ENCODE measurements around the gene MOB2. TPM values are rescaled to one million over a fixed set of nuclear protein-coding genes. Genes with fewer than 3 reads are reported as not detected.

The MOB2 gene, protein sequence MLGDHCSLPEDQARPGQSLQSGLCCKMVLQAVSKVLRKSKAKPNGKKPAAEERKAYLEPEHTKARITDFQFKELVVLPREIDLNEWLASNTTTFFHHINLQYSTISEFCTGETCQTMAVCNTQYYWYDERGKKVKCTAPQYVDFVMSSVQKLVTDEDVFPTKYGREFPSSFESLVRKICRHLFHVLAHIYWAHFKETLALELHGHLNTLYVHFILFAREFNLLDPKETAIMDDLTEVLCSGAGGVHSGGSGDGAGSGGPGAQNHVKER
- 10 to 100 TPM; 44.5 to 58.7 (median 52.4) TPM for total RNA-seq
- polyA plus RNA-seq: 10 to 100 TPM; 52.6 to 75.1 (median 74.2) TPM
- long read RNA-seq, donor 1, partial matches to known transcripts: 19 of 29 reads
- long read RNA-seq, donor 1, other reads (novel, unspliced or antisense): 6 of 29 reads
- long read RNA-seq, donor 2, partial matches to known transcripts: 96 of 111 reads
- long read RNA-seq, donor 2, other reads (novel, unspliced or antisense): 11 of 111 reads

GRCh38 chr11:1486054-1486825 is at the start of gene MOB2:
Gene MOB2 (minus strand): TSS chr11:1486779. CDS start chr11:1486556, 223 bp downstream.
- Histone ChIP-seq H3K27ac (peak within 1 kb of the TSS; percentile 42), H3K9me3 (no peaks in the 10 kb centered on the region), H3K4me3 (peak within 1 kb of the TSS; percentile 39), H3K4me1 (peaks cover 72% of the 10 kb centered on the region), H3K36me3 (ENCODE audit: insufficient read depth in 1 of 2, low read depth in 1 of 2) (no peaks in the 10 kb centered on the region), H3K27me3 (ENCODE audit: insufficient read depth in 3 of 3, low read length in 2 of 3) (no peaks in the 10 kb centered on the region)
- no peak for TF ChIP-seq CTCF (IDR thresholded peaks at IDR 0.05)
- ATAC-seq: peak; percentile 40 to 48 (median 43)
- DNase-seq: peak; percentile 48 to 59
- 25 to 37% (median 27%) methylated on average over 25 to 31 of the region's 31 CpGs for WGBS, 3 donors
- intact Hi-C loops (cut with DNase I): no loop called here

GRCh38 chr11:1534682-1535081 is 48.1 kb upstream of the MOB2 start:
- Histone ChIP-seq H3K4me1 (peaks cover 67% of the 10 kb centered on the region), H3K9me3 (no peaks in the 10 kb centered on the region), H3K27ac (peak overlapping the region; percentile 63), H3K27me3 (ENCODE audit: insufficient read depth in 3 of 3, low read length in 2 of 3) (no peaks in the 10 kb centered on the region), H3K4me3 (no peak overlapping the region), H3K36me3 (ENCODE audit: insufficient read depth in 1 of 2, low read depth in 1 of 2) (peaks cover 0 to 8% of the 10 kb centered on the region in 2 donors)
- WGBS, 3 donors: 64 to 69% (median 65%) methylated on average over 14 of the region's 14 CpGs
- intact Hi-C loops (cut with DNase I): loop anchor here in 1 of 2 donors (5.0 kb wide), 1 partner anchor 38 kb away; the partner anchor contains the start of gene DUSP8
- no peak for TF ChIP-seq CTCF (IDR thresholded peaks at IDR 0.05)
- DNase-seq (peak in 1 of 2 donors; percentile 53), ATAC-seq (peak; percentile 33 to 58 (median 41))

GRCh38 chr11:1534171-1534570 is 47.6 kb upstream of the MOB2 start:
- Histone ChIP-seq H3K27me3 (ENCODE audit: insufficient read depth in 3 of 3, low read length in 2 of 3) (no peaks in the 10 kb centered on the region), H3K9me3 (no peaks in the 10 kb centered on the region), H3K4me3 (no peak overlapping the region), H3K27ac (peak overlapping the region; percentile 63), H3K4me1 (peaks cover 72% of the 10 kb centered on the region), H3K36me3 (ENCODE audit: insufficient read depth in 1 of 2, low read depth in 1 of 2) (peaks cover 0 to 8% of the 10 kb centered on the region in 2 donors)
- ATAC-seq: no peak
- intact Hi-C loops (cut with DNase I): loop anchor here in 1 of 2 donors (5.0 kb wide), 1 partner anchor 38 kb away; the partner anchor contains the start of gene DUSP8
- no peak for TF ChIP-seq CTCF (IDR thresholded peaks at IDR 0.05)
- DNase-seq: no peak
- WGBS, 3 donors: 89 to 92% (median 92%) methylated on average over 7 of the region's 7 CpGs

DNA sequence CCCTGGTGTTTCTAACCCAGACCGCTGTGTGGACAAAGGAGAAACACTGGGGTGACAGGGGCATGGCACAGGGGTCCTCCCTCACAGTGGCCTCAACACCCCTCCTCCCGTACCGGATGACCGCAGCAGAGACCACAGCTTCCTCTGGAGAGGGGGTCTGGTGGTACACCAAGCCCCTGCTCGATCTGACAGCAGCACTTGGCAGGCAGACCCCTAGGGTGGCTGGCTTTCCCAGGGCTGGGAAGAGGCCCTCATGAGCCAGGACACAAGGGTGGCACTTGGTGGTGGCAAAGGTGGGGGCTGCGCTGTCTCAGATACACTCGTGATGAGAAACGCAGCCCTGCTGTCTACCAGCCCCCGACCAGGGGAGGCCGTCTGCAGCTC is 46.8 kb upstream of the MOB2 start:
- H3K4me3 ChIP-seq: peak overlapping the region; percentile 14
- DNase-seq: no peak
- no peaks in the 10 kb centered on the region for H3K27me3 ChIP-seq (ENCODE audit: insufficient read depth in 3 of 3, low read length in 2 of 3)
- peaks cover 80% of the 10 kb centered on the region for H3K4me1 ChIP-seq
- 87 to 89% (median 87%) methylated on average over 10 of the region's 10 CpGs for WGBS, 3 donors
- TF ChIP-seq CTCF (IDR thresholded peaks at IDR 0.05): no peak
- peak overlapping the region; percentile 89 for H3K27ac ChIP-seq
- no peaks in the 10 kb centered on the region for H3K9me3 ChIP-seq
- intact Hi-C loops (cut with DNase I): loop anchor here in 1 of 2 donors (2.0 to 5.0 kb wide), 2 partner anchors 39 to 235 kb away; partner anchors contain the start of gene DUSP8
- H3K36me3 ChIP-seq (ENCODE audit: insufficient read depth in 1 of 2, low read depth in 1 of 2): peaks cover 0 to 8% of the 10 kb centered on the region in 2 donors
- ATAC-seq: no peak

Measured in psoas muscle (tissue), 8 donors.